Astrocyte of the spinal cord (primary cell): ENCODE measurements around the gene ERCC1.
"Not testable (repeated sequence)": the region's sequence is repeated elsewhere in the genome, so short reads cannot be mapped to it uniquely, and the experiment has no call there.

Source experiments
- DNase-seq: peaks from one replicate; pipeline ENCODE4 v3.0.0; 2011; ENCODE audit warnings: low read depth, low spot score
- H3K4me3 ChIP-seq: 2 replicates; pipeline ENCODE4 v1.5.1; 2011; ENCODE audit warnings: low read depth, mild to moderate bottlenecking, low read length, moderate library complexity
- CTCF ChIP-seq: IDR thresholded peaks from 2 replicates; pipeline ENCODE4 v1.5.1; 2012; ENCODE audit warnings: low read depth, mild to moderate bottlenecking, low read length, inconsistent platforms
- in situ Hi-C: cut with HindIII; loops from 2 replicates; pipeline ENCODE4 v1.10.0; 2017; ENCODE audit warnings: low sequenced_read_pairs

Gene ERCC1

DNA sequence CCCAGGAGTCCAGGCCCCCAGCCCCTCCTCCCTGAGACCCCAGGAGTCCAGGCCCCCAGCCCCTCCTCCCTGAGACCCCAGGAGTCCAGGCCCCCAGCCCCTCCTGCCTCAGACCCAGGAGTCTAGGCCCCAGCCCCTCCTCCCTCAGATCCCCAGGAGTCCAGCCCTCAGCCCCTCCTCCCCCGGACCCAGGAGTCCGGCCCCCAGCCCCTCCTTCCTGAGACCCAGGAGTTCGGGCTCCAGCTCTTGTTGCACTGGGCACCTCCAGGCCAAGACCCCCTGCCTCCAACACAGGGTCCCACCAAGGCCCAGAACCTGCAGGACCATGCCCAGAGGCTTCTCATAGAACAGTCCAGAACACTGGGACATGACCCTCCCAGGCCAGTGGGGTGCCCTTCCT is 3.8 kb downstream of the ERCC1 start:
- in situ Hi-C loops = no loop called here
- H3K4me3 ChIP-seq = no peak overlapping the region
- no peak for DNase-seq
- no peak for TF ChIP-seq CTCF

DNA sequence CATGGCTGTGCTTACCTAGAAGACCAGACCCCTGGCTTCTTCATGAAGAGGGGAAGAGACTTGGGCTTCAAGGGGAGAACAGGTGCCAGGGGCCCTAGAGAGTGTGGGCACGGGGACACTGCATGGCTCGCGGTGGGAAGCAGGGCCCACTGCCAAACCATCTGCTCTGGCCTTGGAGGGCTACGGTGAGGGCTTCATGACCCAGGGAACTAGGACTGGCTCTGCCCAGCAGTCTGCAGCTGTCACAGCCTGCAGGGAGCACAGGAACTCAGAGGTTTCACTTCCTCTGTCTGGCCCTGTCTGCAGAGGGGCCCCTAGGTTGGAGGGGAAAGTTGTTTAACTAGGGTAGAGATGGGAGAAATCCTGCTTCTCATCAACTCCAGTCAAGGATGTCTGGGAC is 4.3 kb downstream of the ERCC1 start:
- in situ Hi-C loops = no loop called here
- TF ChIP-seq CTCF = no peak
- H3K4me3 ChIP-seq = no peak overlapping the region
- DNase-seq = no peak

DNA sequence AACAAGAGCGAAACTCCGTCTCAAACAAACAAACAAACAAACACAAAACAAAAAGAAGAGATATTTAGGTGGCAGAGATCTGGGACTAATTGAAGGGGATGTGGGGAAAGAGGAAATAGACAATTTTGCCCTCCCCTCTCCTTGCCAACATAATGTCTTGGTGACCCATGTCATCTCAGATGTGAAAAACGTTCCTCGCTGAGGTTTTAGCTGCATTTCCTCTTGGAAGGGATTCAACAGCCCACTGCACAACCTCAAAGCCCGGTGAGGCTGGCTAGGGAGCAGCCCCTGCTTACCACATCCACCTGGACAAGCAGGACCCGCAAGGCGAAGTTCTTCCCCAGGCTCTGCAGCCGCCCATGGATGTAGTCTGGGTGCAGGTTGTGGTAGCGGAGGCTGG is 4.9 kb downstream of the ERCC1 start:
- H3K4me3 ChIP-seq = no peak overlapping the region
- no peak for DNase-seq
- no peak for TF ChIP-seq CTCF
- in situ Hi-C loops = no loop called here

GRCh38 chr19:45417151-45417550 is 6.6 kb downstream of the ERCC1 start:
- no peak for TF ChIP-seq CTCF
- no peak for DNase-seq
- H3K4me3 ChIP-seq = no peak overlapping the region
- in situ Hi-C loops = no loop called here

DNA sequence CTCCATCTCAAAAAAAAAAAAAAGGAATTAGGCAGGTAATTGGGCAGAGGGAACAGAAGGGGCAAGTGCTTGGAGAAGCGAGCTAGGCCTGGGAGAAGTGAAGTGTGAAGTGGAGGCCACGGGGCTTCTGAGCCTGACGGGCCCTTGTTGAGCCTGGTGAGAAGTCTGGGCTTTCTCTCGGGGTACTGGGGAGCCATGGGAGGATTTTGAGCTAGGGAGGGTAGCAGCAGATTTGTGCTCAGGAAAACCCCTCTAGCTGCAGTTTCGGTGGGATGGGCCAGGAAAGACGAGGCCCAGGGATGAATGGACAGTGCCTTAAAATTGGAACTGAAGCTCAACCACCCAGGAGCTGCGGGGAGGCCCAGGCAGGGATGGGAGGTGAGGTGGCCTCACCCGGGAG is 9.2 kb downstream of the ERCC1 start:
- in situ Hi-C loops = no loop called here
- no peak for DNase-seq
- no peak for TF ChIP-seq CTCF
- H3K4me3 ChIP-seq = no peak overlapping the region

DNA sequence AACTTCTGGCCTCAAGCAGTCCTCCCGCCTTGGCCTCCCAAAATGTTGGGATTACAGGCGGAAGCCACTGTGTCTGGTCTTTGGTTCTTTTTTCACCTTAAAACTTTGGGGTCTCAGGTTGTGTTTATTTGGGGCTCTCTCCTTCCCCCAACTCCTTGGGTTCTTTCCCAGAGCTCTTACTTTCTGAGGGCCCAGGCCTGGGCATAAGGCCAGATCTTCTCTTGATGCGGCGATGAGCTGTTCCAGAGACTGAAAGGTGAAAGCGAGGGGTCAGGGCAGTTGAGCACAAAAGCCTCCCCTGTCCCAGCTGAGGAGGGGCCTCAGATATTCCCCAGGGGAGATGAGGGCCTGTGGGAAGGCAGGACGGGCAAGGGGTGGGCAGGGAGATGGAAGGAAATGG is 10.2 kb downstream of the ERCC1 start:
- H3K4me3 ChIP-seq = no peak overlapping the region
- in situ Hi-C loops = no loop called here
- TF ChIP-seq CTCF = no peak
- DNase-seq = no peak

DNA sequence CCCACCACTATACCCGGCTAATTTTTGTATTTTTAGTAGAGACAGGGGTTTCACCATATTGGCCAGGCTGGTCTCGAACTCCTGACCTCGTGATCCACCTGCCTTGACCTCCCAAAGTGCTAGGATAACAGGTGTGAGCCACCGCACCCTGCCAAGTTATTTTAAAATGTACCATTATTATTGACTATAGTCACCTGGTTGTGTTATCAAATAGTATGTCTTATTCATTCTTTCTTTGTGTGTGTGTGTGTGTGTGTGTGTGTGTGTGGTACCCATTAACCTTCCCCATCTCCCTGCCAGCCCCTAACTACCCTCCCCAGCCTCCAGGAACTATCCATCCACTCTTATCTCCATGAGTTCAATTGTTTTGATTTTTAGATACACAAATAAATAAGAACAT is 13.4 kb downstream of the ERCC1 start:
- in situ Hi-C loops, DNase-seq: not testable (repeated sequence)

More for the DNA sequence above, 13.4 kb downstream of the ERCC1 start:
- not testable (repeated sequence) for H3K4me3 ChIP-seq
